Measurements from ENCODE around the gene GRIN2A.

The GRIN2A gene

DNA sequence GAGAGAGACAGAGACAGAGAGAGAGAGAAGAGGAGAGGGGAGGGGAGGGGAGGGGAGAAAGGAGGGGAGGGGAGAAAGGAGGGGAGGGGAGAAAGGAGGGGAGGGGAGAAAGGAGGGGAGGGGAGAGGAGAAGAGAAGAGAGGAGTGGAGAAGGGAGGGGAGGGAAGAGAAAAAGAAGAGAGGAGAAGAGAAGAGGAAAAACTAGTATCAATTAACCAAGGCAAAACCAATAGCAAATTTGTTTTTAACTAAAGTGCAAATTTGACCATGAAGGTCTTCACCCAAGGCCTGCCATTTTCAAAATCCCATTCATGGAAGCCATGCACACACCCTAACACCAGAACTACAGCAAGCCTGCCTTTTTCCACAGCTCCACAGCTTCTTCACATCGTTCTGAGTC, 16.6 kb downstream of the GRIN2A start:
- no peak overlapping the region for H3K4me3 ChIP-seq (ENCODE audit: low read length in 2 of 2)
- no peak overlapping the region for H3K9ac ChIP-seq (ENCODE audit: low read length in 2 of 2)
- H3K9me3 ChIP-seq (ENCODE audit: control insufficient read depth in 2 of 2, low read length in 2 of 2): peaks cover 0 to 5% of the 10 kb centered on the region in 2 donors
- peaks cover 10% of the 10 kb centered on the region for H3K4me1 ChIP-seq (ENCODE audit: control insufficient read depth, insufficient read depth, low read length)
- no peaks in the 10 kb centered on the region for H3K27me3 ChIP-seq (ENCODE audit: control insufficient read depth in 1 of 2, insufficient read depth in 2 of 2, low read length in 2 of 2)
- no peak overlapping the region for H3K27ac ChIP-seq (ENCODE audit: low read length)
- no peaks in the 10 kb centered on the region for H3K36me3 ChIP-seq (ENCODE audit: control insufficient read depth in 2 of 2, insufficient read depth in 2 of 2, low read length in 2 of 2)

DNA sequence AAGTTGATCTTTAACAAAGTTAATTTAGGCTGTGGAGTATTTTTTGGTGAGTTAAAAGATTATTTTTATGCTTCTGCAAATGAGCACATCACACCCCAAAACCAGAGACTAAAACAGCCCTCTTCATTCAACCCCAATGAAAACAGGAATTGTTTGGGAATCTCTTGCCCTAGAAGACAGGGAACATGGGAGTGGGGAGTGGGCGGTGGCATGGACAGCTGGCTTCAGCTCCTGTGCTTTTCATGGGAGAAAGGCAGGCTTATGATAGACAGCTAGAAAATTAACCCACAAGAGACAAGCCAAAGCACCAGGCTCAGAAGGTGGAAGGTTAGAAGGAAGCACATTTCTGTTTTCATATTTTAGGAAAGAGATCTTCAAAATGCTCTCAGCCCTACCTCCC, 19.2 kb downstream of the GRIN2A start:
- Histone ChIP-seq H3K9me3 (ENCODE audit: control insufficient read depth in 2 of 2, low read length in 2 of 2) (no peaks in the 10 kb centered on the region), H3K9ac (ENCODE audit: low read length in 2 of 2) (no peak overlapping the region), H3K27me3 (ENCODE audit: control insufficient read depth in 1 of 2, insufficient read depth in 2 of 2, low read length in 2 of 2) (no peaks in the 10 kb centered on the region), H3K36me3 (ENCODE audit: control insufficient read depth in 2 of 2, insufficient read depth in 2 of 2, low read length in 2 of 2) (no peaks in the 10 kb centered on the region), H3K4me3 (ENCODE audit: low read length in 2 of 2) (no peak overlapping the region), H3K4me1 (ENCODE audit: control insufficient read depth, insufficient read depth, low read length) (peaks cover 7% of the 10 kb centered on the region), H3K27ac (ENCODE audit: low read length) (no peak overlapping the region)

DNA sequence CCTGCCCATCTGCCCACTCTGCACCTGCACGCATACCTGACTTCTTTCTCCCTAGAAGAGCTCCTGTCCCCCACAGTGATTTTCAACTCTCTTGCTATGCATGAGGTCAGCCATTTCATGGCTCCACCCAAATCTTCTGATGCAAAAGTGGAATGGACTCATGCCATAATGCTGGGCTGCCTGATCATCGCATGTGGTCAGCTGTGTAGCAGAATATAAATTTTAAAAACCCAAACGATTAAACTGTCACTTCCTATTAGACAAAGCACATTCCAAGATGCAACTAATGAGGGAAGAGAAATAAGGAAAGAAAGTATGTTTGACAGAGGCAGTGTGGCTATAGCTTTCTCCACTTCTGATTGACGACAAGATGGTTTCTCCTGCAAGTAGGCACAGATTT, 26.1 kb downstream of the GRIN2A start:
- peaks cover 11% of the 10 kb centered on the region for H3K4me1 ChIP-seq (ENCODE audit: control insufficient read depth, insufficient read depth, low read length)
- H3K4me3 ChIP-seq (ENCODE audit: low read length in 2 of 2): no peak overlapping the region
- H3K9me3 ChIP-seq (ENCODE audit: control insufficient read depth in 2 of 2, low read length in 2 of 2): no peaks in the 10 kb centered on the region
- no peak overlapping the region for H3K27ac ChIP-seq (ENCODE audit: low read length)
- no peaks in the 10 kb centered on the region for H3K27me3 ChIP-seq (ENCODE audit: control insufficient read depth in 1 of 2, insufficient read depth in 2 of 2, low read length in 2 of 2)
- no peaks in the 10 kb centered on the region for H3K36me3 ChIP-seq (ENCODE audit: control insufficient read depth in 2 of 2, insufficient read depth in 2 of 2, low read length in 2 of 2)
- no peak overlapping the region for H3K9ac ChIP-seq (ENCODE audit: low read length in 2 of 2)

DNA sequence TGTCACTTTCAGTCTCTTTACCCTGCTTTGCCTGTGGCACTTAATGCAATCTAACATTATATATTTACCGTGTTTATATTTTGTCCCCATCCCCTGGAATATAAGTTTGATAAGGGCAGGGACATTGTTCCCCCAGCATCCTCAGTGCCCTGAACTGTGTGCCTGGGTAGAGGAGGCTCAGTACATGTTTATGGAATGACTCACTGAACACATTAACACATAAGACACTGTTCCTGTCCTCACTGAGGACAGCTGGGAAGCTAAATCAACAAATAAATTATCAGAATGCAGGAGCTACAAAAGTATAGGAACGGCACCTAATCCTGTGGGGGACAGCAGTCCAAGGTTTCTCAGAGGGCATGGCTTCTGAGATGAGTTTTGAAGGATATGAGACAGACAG, 27.8 kb downstream of the GRIN2A start:
- peaks cover 15% of the 10 kb centered on the region for H3K4me1 ChIP-seq (ENCODE audit: control insufficient read depth, insufficient read depth, low read length)
- H3K27me3 ChIP-seq (ENCODE audit: control insufficient read depth in 1 of 2, insufficient read depth in 2 of 2, low read length in 2 of 2): no peaks in the 10 kb centered on the region
- no peaks in the 10 kb centered on the region for H3K9me3 ChIP-seq (ENCODE audit: control insufficient read depth in 2 of 2, low read length in 2 of 2)
- no peak overlapping the region for H3K4me3 ChIP-seq (ENCODE audit: low read length in 2 of 2)
- no peak overlapping the region for H3K27ac ChIP-seq (ENCODE audit: low read length)
- no peak overlapping the region for H3K9ac ChIP-seq (ENCODE audit: low read length in 2 of 2)
- no peaks in the 10 kb centered on the region for H3K36me3 ChIP-seq (ENCODE audit: control insufficient read depth in 2 of 2, insufficient read depth in 2 of 2, low read length in 2 of 2)

GRCh38 chr16:10153985-10154384, 28.2 kb downstream of the GRIN2A start:
- H3K36me3 ChIP-seq (ENCODE audit: control insufficient read depth in 2 of 2, insufficient read depth in 2 of 2, low read length in 2 of 2): no peaks in the 10 kb centered on the region
- H3K4me1 ChIP-seq (ENCODE audit: control insufficient read depth, insufficient read depth, low read length): peaks cover 15% of the 10 kb centered on the region
- H3K9me3 ChIP-seq (ENCODE audit: control insufficient read depth in 2 of 2, low read length in 2 of 2): no peaks in the 10 kb centered on the region
- no peak overlapping the region for H3K9ac ChIP-seq (ENCODE audit: low read length in 2 of 2)
- no peak overlapping the region for H3K4me3 ChIP-seq (ENCODE audit: low read length in 2 of 2)
- H3K27ac ChIP-seq (ENCODE audit: low read length): no peak overlapping the region
- no peaks in the 10 kb centered on the region for H3K27me3 ChIP-seq (ENCODE audit: control insufficient read depth in 1 of 2, insufficient read depth in 2 of 2, low read length in 2 of 2)

- Histone ChIP-seq H3K4me3 (ENCODE audit: low read length in 2 of 2) (no peak overlapping the region), H3K4me1 (ENCODE audit: control insufficient read depth, insufficient read depth, low read length) (peaks cover 15% of the 10 kb centered on the region), H3K9me3 (ENCODE audit: control insufficient read depth in 2 of 2, low read length in 2 of 2) (no peaks in the 10 kb centered on the region), H3K9ac (ENCODE audit: low read length in 2 of 2) (no peak overlapping the region), H3K27ac (ENCODE audit: low read length) (no peak overlapping the region), H3K36me3 (ENCODE audit: control insufficient read depth in 2 of 2, insufficient read depth in 2 of 2, low read length in 2 of 2) (no peaks in the 10 kb centered on the region), H3K27me3 (ENCODE audit: control insufficient read depth in 1 of 2, insufficient read depth in 2 of 2, low read length in 2 of 2) (no peaks in the 10 kb centered on the region)
Observed at GRCh38 chr16:10151718-10152117, 30.5 kb downstream of the GRIN2A start.

- Histone ChIP-seq H3K4me3 (ENCODE audit: low read length in 2 of 2) (no peak overlapping the region), H3K27ac (ENCODE audit: low read length) (no peak overlapping the region), H3K9ac (ENCODE audit: low read length in 2 of 2) (no peak overlapping the region), H3K36me3 (ENCODE audit: control insufficient read depth in 2 of 2, insufficient read depth in 2 of 2, low read length in 2 of 2) (no peaks in the 10 kb centered on the region), H3K4me1 (ENCODE audit: control insufficient read depth, insufficient read depth, low read length) (peaks cover 15% of the 10 kb centered on the region), H3K9me3 (ENCODE audit: control insufficient read depth in 2 of 2, low read length in 2 of 2) (no peaks in the 10 kb centered on the region), H3K27me3 (ENCODE audit: control insufficient read depth in 1 of 2, insufficient read depth in 2 of 2, low read length in 2 of 2) (no peaks in the 10 kb centered on the region)
Observed at GRCh38 chr16:10150906-10151305, 31.3 kb downstream of the GRIN2A start.

DNA sequence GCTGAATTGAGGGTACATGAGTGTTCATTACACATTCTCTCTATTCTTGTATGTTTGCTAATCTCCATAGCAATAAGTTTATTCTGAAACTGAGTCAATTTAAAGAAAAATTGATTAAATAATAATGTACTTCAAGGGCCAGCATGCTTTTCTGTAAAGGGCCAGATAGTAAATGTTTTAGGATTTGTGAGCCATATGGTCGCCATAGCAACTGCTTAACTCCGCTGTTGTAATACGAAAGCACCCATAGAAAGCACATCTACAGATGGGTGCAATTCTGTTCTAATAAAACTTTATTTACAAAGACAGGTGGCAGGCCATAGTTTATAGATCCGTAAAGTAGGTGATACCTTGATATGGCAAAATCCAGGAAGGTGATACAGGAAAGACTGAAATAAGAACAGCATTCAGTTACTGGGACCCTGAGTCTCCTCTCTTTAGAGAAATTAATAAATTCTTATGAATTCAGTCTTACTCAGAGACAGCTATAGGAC, 36.6 kb downstream of the GRIN2A start:
- no peaks in the 10 kb centered on the region for H3K36me3 ChIP-seq (ENCODE audit: control insufficient read depth in 2 of 2, insufficient read depth in 2 of 2, low read length in 2 of 2)
- H3K27ac ChIP-seq (ENCODE audit: low read length): no peak overlapping the region
- no peaks in the 10 kb centered on the region for H3K4me1 ChIP-seq (ENCODE audit: control insufficient read depth, insufficient read depth, low read length)
- H3K9ac ChIP-seq (ENCODE audit: low read length in 2 of 2): no peak overlapping the region
- no peaks in the 10 kb centered on the region for H3K9me3 ChIP-seq (ENCODE audit: control insufficient read depth in 2 of 2, low read length in 2 of 2)
- no peak overlapping the region for H3K4me3 ChIP-seq (ENCODE audit: low read length in 2 of 2)
- no peaks in the 10 kb centered on the region for H3K27me3 ChIP-seq (ENCODE audit: control insufficient read depth in 1 of 2, insufficient read depth in 2 of 2, low read length in 2 of 2)

- H3K9ac ChIP-seq (ENCODE audit: low read length in 2 of 2): no peak overlapping the region
- H3K27me3 ChIP-seq (ENCODE audit: control insufficient read depth in 1 of 2, insufficient read depth in 2 of 2, low read length in 2 of 2): no peaks in the 10 kb centered on the region
- no peak overlapping the region for H3K27ac ChIP-seq (ENCODE audit: low read length)
- no peak overlapping the region for H3K4me3 ChIP-seq (ENCODE audit: low read length in 2 of 2)
- no peaks in the 10 kb centered on the region for H3K9me3 ChIP-seq (ENCODE audit: control insufficient read depth in 2 of 2, low read length in 2 of 2)
- H3K36me3 ChIP-seq (ENCODE audit: control insufficient read depth in 2 of 2, insufficient read depth in 2 of 2, low read length in 2 of 2): no peaks in the 10 kb centered on the region
- peaks cover 13% of the 10 kb centered on the region for H3K4me1 ChIP-seq (ENCODE audit: control insufficient read depth, insufficient read depth, low read length)
Observed at GRCh38 chr16:10141671-10142070, 40.6 kb downstream of the GRIN2A start.

DNA sequence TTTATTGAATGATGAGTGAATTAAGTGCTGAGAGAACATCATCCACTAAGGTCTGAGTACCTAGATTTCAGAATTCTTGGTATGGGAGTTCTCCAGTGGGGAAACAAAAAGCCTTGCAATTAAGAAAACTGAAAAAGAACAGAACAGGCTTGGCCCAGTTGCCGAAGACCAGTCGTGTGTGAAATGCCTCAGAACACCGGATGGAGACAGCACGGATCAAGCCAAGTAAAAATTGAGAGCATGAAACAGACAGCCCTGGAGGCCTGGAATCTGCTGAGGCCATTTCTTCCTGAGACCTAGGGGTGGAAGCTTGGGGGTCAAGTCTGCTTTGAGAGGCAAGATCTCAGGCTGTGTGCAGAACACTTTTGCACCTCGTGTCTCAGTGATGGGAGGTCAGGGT, 43.3 kb downstream of the GRIN2A start:
- Histone ChIP-seq H3K4me1 (ENCODE audit: control insufficient read depth, insufficient read depth, low read length) (peaks cover 13% of the 10 kb centered on the region), H3K4me3 (ENCODE audit: low read length in 2 of 2) (peak overlapping the region in 1 of 2 donors; percentile 15), H3K9me3 (ENCODE audit: control insufficient read depth in 2 of 2, low read length in 2 of 2) (no peaks in the 10 kb centered on the region), H3K27me3 (ENCODE audit: control insufficient read depth in 1 of 2, insufficient read depth in 2 of 2, low read length in 2 of 2) (no peaks in the 10 kb centered on the region), H3K36me3 (ENCODE audit: control insufficient read depth in 2 of 2, insufficient read depth in 2 of 2, low read length in 2 of 2) (no peaks in the 10 kb centered on the region), H3K9ac (ENCODE audit: low read length in 2 of 2) (no peak overlapping the region), H3K27ac (ENCODE audit: low read length) (peak overlapping the region; percentile 58)

GRCh38 chr16:10137341-10137740, 44.9 kb downstream of the GRIN2A start:
- H3K4me3 ChIP-seq (ENCODE audit: low read length in 2 of 2): no peak overlapping the region
- H3K9ac ChIP-seq (ENCODE audit: low read length in 2 of 2): no peak overlapping the region
- H3K27ac ChIP-seq (ENCODE audit: low read length): peak overlapping the region; percentile 37
- H3K4me1 ChIP-seq (ENCODE audit: control insufficient read depth, insufficient read depth, low read length): peaks cover 13% of the 10 kb centered on the region
- H3K27me3 ChIP-seq (ENCODE audit: control insufficient read depth in 1 of 2, insufficient read depth in 2 of 2, low read length in 2 of 2): no peaks in the 10 kb centered on the region
- no peaks in the 10 kb centered on the region for H3K36me3 ChIP-seq (ENCODE audit: control insufficient read depth in 2 of 2, insufficient read depth in 2 of 2, low read length in 2 of 2)
- H3K9me3 ChIP-seq (ENCODE audit: control insufficient read depth in 2 of 2, low read length in 2 of 2): no peaks in the 10 kb centered on the region

Measured in stomach smooth muscle (tissue), 2 donors.